Stimulated activated naive CD8-positive, alpha-beta T cell treated with anti-CD3 and anti-CD28 coated beads, Interleukin-15, Interleukin-2, amounts not matched to agents 100 U/mL and 50 U/mL, for 24 hours (primary cell): Measurements from ENCODE around the gene PRXL2A.

ENCODE experiments used
- ATAC-seq: fragments of 150-1000 bp; cut with Tn5 transposase; one replicate; pipeline ENCODE4 v1.10.0; 2021
- DNase-seq: peaks from one replicate; pipeline ENCODE4 v3.0.0; 2021

PRXL2A gene

GRCh38 chr10:80444646-80445319 lies 36.4 kb downstream of the PRXL2A start:
- peak; percentile 69 for DNase-seq
- ATAC-seq, result peak; percentile 85

GRCh38 chr10:80447436-80448190 lies 39.3 kb downstream of the PRXL2A start:
- ATAC-seq, result no peak
- DNase-seq, result no peak

- ATAC-seq, result no peak
- no peak for DNase-seq
Measured at GRCh38 chr10:80448209-80448942, 40.0 kb downstream of the PRXL2A start.

DNA sequence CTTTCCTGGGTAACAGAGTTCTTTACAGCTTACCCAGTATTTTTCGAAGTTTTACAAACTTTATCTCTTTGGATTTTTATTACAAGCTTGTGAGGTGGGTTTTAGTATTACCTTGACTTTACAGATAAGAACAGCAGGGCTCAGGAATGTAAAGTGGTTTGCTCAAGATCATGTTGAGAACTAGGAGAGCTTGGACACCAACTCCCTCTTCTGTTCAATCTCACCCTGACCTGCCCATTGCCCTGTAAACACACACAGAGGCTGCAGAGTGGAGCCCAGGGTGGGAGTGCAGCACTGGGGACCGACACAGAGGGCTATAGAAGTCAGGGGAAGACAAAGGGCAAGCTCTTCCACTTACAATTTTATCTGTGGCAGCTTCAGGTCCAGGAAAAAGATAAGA lies 41.2 kb downstream of the PRXL2A start:
- ATAC-seq (no peak), DNase-seq (no peak)

- ATAC-seq, result no peak
- DNase-seq, result no peak
Measured at GRCh38 chr10:80451132-80451531, 42.8 kb downstream of the PRXL2A start.

DNA sequence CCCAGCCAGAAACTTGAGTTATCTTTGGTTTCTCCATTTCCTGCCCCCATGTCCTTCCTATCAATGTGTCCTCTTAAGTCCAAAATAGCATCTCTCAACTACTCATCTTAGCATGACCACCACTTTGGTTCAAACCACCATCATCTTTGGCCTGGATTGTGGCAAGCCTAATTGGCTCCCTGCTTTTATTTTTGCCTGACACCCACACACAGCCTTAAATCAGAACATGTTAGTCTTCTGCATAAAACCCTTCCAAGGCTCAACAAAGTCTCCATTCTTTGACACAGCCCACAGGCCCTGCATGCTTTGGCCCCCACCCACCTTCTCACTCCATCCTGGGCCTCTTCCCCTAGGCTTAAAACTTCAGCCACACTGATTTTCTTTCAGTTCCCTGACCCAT lies 43.7 kb downstream of the PRXL2A start:
- ATAC-seq (no peak), DNase-seq (no peak)

- DNase-seq (no peak), ATAC-seq (no peak)
Measured at GRCh38 chr10:80452640-80453039, 44.3 kb downstream of the PRXL2A start.

- ATAC-seq (no peak), DNase-seq (no peak)
Measured at GRCh38 chr10:80453056-80453841, 44.9 kb downstream of the PRXL2A start.

GRCh38 chr10:80453842-80454512 lies 45.6 kb downstream of the PRXL2A start, which contains the start of gene TSPAN14:
Gene TSPAN14, plus strand, starts transcription at chr10:80454310. Its CDS starts 34,924 bp downstream, at chr10:80489234.
- ATAC-seq (peak; percentile 83), DNase-seq (peak; percentile 81)

DNA sequence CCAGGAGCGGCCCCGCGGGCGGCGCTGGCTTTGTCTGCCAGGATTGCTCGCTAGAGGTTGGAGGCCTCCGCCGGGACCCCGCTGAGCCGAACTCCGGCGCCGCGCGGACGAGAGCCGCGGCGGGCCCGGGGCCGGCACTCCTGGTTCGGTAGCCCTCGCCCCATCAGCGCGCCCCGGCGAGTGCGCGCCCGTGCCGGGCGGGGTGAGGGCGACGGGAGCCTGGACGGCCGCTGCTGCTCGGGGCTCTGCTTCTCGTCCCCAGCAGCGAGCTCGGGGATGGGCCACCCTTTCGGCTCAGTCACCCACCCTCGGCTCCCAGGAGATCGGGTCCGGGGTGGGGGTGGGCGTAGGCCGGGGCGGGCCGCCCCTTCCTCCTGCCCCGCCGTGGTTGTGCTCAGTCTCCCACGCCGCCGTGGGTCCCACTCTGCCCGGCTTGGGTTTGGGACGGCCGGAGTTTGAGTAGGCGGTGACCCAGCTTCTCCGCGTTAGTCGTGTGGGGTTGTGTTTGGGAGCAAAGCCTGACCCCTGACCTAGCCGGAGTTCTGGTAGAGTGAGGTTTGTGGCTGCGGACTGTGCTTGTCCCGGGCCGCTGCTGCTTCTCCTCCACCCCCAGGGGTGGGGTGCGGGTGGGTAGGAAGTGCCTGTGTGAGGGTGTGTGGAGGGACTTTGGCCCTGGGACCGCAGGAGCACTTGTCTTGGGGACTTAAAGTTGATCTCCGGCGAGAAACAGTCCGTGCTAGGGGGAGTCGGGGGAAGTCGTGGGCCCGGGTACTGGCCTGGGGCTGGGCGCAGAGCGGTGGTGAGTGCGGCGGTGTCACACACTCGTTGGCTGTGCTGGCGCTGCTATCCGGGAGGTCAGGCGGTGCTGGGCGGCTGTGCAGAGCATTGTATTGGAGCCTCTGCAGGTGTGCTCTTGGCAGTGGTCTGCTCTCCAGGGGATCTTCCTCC lies 46.4 kb downstream of the PRXL2A start:
- ATAC-seq, result peak; percentile 2

GRCh38 chr10:80455461-80456349 lies 47.4 kb downstream of the PRXL2A start:
- ATAC-seq (no peak), DNase-seq (no peak)

More for the DNA sequence above, 46.4 kb downstream of the PRXL2A start:
- no peak for DNase-seq

GRCh38 chr10:80457554-80458262 lies 49.4 kb downstream of the PRXL2A start:
- DNase-seq (no peak), ATAC-seq (no peak)

DNA sequence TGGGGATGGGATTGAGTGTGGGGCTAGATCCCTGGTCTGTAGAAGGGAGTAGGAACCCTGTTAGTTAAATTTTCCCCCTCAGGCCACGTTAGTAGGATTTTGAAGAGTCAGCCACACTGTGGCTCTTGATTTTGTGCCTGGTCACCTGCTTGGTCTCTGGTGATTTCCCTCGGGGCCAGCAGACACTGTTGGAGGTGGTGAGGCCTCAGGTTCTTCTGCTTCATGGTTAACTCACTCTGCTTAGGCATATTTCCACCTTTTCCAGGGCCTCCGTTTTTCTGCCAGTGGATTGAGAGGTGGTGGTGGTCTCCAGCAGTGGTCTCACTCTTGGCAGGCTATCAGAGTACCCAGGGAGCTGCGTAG lies 49.9 kb downstream of the PRXL2A start:
- ATAC-seq (no peak), DNase-seq (no peak)

DNA sequence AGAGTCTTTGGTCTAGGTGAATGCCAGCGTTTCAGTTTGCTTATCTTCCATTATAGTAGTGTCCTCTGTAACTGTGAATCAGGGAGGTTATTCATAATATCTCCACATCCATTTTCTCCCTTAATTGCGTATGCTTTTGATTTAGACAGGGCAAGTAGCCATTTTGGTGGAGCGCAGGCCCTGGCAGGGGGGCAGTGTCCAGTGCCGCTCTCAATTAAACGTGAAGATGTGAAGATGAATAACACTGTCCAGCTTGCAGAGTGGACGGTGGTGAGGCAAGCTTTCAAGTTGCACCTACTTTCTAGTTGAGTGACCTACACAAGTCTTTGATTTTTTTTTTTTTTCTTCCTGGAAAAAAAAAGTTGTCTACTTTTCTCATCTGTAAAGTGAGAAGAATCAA lies 50.3 kb downstream of the PRXL2A start:
- DNase-seq (no peak), ATAC-seq (no peak)

DNA sequence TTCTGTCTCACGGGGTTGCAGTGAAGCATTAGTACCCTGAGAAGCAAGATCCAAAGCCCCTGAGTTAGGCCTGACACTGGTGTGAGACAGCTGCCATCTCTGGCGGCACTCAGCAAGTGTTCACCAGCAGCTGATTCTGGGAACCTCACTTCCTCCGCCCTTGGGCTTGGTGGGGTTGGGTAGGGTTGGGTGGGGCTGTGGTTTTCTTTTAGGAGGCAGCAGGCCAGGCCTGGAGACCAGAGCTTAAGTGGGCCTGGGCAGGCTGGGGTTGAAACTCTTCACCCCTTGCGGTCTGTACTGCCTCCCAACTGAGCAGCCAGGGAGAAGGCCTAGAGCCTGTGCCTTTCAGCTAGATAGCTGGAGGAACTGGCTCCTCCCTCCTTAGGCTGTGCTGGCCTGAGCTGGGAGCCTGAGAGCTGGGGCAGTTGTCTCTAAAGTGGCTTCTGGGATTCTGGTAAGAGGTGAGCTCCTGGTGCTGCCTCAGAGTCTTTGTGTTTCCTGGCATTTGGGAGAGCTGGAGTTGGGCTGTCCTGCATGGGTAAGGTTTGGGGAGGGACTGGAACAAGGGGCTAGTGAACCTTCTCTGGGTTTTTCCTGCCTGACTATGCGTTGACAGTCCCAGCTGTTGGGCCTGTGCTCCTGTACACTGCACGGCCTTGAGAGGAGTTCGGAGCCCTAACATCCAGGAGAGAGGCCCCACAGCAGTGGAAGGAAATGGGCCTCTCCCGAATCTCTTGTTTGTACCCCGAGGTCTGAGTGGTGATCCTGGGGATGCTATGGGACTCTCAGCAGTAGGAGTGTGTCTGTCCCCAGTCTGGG lies 50.9 kb downstream of the PRXL2A start:
- peak; percentile 65 for ATAC-seq
- peak; percentile 75 for DNase-seq

DNA sequence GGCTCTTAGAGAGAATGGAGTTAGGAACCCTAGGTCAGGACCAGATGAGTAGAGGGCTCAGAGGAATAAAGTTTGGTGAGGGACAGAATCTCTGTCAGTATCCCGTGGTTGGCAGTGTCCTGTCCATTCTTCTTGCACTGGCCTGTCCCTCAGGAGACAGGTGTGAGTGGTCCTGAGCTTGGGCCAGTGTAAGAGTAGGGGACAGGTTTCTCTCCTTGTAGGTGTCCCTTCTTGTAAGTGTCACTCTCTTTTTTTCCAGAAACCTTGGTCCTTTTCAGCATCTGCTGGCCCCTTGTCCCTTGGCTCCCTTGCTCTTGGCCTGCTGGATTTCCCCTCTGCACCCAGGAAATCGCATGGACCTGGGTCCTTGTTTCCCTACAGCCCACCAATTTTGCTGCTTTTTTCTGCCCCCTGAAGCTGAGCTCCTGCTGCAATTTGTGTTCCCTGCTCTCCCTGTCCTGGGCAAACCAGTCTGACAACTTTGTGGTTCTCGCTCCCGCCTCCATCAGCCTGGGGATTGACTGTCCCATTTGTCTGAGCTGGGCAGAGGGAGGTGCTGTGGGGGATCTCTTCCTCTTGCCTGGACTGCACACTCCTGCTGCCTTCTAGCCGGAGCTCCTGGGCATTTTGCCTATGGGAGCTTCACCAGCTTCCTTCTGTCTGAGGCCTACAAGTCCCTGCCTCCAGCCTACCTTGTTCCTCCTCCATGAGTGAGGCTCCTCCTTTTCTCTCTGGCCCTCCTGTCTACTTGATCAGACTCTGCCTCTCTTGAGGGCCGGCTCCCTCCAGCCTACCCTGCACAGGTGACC lies 52.3 kb downstream of the PRXL2A start:
- DNase-seq, result no peak
- ATAC-seq, result no peak
